Measurements from ENCODE around the gene CRB1.

CRB1 gene

DNA sequence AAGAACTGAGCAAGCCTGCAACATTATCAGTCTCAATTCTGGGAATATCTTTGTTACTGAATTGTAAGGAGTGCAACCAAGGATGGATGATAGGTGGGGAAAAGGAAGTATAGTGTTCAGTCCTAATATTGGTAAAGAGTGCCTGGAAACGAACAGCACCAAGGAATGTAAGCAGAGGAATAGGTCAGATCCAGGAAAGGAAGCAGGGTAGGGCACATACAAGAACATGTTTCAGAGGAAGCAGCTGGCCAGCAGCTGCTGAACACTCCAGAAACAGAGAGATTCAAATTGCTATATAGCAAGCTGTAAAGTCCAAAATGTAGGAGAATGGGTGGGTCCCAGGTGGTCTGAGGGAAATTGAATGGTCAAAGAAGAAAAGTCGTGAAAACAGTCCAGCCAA, 37.9 kb downstream of the CRB1 start:
- no peak overlapping the region for H3K4me3 ChIP-seq (ENCODE audit: control insufficient read depth, low read depth, low read length)
- no peak for DNase-seq (ENCODE audit: low read depth)
- TF ChIP-seq, protein P1, sequence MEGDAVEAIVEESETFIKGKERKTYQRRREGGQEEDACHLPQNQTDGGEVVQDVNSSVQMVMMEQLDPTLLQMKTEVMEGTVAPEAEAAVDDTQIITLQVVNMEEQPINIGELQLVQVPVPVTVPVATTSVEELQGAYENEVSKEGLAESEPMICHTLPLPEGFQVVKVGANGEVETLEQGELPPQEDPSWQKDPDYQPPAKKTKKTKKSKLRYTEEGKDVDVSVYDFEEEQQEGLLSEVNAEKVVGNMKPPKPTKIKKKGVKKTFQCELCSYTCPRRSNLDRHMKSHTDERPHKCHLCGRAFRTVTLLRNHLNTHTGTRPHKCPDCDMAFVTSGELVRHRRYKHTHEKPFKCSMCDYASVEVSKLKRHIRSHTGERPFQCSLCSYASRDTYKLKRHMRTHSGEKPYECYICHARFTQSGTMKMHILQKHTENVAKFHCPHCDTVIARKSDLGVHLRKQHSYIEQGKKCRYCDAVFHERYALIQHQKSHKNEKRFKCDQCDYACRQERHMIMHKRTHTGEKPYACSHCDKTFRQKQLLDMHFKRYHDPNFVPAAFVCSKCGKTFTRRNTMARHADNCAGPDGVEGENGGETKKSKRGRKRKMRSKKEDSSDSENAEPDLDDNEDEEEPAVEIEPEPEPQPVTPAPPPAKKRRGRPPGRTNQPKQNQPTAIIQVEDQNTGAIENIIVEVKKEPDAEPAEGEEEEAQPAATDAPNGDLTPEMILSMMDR (IDR thresholded peaks at IDR 0.05; ENCODE audit: control insufficient read depth, insufficient read depth, low read depth, low read length, missing control alignments) = no peak

DNA sequence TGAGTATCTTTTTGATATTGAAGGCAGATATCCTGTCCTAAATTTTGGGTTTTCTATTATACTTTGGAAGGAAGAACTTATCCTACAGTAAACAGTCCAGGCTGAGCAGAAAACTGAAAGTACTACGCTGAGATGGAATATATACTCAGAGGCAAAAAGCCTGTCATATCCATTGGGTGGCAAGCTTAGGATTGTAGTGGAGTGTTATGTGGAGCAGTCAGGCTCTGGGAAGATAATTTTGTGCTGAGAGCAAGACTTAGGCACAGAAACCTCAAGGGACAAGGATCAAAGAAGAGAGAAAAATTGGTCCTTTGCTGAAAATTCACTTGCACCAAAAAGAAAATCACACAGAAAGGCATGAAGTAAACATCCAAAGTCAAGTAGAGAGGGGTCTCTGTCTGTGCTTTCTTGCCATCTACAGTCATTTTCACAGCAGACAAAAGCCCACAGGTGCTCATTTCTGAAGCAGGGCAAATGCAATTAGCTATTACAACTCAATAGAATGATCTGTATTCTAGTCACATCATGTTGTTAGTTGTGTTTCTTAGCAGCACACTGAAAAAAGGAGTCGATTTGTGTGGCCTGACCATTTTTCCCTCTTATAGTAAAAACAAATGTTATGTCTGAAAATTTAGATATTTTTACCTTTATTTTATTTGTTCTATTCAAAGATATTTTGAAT, 38.5 kb downstream of the CRB1 start:
- TF ChIP-seq, protein P1 (IDR thresholded peaks at IDR 0.05; ENCODE audit: control insufficient read depth, insufficient read depth, low read depth, low read length, missing control alignments) = no peak
- no peak for DNase-seq (ENCODE audit: low read depth)
- no peak overlapping the region for H3K4me3 ChIP-seq (ENCODE audit: control insufficient read depth, low read depth, low read length)

DNA sequence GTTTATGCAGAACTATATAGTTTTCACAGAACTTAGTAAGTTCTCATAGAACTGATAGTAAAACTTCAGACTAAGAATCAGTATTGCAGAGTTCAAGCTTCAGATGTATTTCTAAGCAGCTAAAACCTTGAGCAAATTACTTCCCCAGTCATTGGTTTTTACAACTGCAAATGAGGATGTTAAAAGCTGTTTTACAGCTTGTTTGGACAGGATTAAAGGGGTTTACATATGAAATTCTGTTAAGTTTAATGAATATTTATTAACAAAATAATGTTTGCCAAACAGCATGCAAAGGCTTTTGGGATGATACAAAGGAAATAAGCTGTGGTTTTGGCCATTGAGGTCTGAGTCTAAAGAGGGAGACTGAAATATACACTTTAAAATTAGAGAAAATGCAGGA, 39.1 kb downstream of the CRB1 start:
- H3K4me3 ChIP-seq (ENCODE audit: control insufficient read depth, low read depth, low read length) = no peak overlapping the region
- TF ChIP-seq, protein P1 (IDR thresholded peaks at IDR 0.05; ENCODE audit: control insufficient read depth, insufficient read depth, low read depth, low read length, missing control alignments) = no peak
- DNase-seq (ENCODE audit: low read depth) = no peak

DNA sequence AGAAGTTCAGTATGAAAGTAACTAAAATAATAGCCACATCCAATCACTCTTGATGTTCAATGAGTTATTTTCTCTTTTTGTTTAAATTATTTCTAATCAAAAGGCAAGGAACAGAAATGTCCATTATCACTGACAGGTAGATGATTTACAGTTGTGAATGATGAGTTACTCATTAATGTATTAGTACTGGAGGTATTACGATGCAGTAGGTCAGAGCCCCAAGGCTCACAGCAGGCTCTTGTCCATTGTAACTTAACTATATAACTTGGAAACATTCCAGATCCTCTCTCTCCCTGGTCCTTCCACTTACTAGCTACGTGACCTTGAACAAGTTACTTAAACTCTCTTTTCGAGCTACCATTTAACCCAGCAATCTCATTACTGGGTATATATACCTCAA, 39.5 kb downstream of the CRB1 start:
- no peak for DNase-seq (ENCODE audit: low read depth)
- no peak overlapping the region for H3K4me3 ChIP-seq (ENCODE audit: control insufficient read depth, low read depth, low read length)
- TF ChIP-seq, protein P1 (IDR thresholded peaks at IDR 0.05; ENCODE audit: control insufficient read depth, insufficient read depth, low read depth, low read length, missing control alignments) = no peak

DNA sequence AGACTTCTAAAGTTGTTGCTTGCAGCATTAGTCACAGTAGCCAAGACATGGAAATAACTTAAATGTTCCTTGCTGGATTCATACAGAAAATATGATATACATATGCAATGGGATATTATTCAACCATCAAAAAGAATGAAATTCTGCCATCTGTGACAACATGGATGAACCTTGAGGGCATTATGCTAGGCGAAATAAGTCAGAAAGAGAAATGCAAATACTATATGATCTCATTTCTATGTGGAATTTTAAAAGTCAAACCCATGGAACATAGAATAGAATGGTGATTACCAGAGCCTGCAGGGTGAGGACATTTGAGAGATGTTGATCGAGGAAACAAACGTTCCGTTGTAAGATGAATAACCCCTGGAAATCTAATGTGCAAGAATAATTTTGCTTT, 43.0 kb downstream of the CRB1 start:
- DNase-seq (ENCODE audit: low read depth) = no peak
- TF ChIP-seq, protein P1 (IDR thresholded peaks at IDR 0.05; ENCODE audit: control insufficient read depth, insufficient read depth, low read depth, low read length, missing control alignments) = no peak
- no peak overlapping the region for H3K4me3 ChIP-seq (ENCODE audit: control insufficient read depth, low read depth, low read length)

DNA sequence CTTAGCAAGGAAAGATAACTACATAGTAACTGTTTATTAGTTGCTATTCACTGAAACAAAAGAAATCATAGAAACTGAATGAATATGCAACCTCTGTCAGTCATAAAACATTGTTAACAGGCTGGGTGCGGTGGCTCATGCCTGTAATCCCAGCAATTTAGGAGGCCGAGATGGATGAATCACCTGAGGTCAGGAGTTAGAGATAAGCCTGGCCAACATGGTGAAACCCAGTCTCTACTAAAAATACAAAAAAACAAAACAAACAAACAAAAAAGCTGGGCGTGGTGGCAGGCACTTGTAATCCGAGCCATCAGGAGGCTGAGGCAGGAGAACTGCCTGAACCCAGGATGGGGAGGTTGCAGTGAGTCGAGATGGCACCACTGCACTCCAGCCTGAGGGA, 44.1 kb downstream of the CRB1 start:
- no peak for DNase-seq (ENCODE audit: low read depth)
- H3K4me3 ChIP-seq (ENCODE audit: control insufficient read depth, low read depth, low read length) = no peak overlapping the region
- TF ChIP-seq, protein P1 (IDR thresholded peaks at IDR 0.05; ENCODE audit: control insufficient read depth, insufficient read depth, low read depth, low read length, missing control alignments) = no peak
